T-helper 1 cell (primary cell): ENCODE results near the gene DDX39A.
A peak's percentile ranks its signal among the peaks of the same experiment; 100 is the strongest.
"Not testable (repeated sequence)": the region's sequence is repeated elsewhere in the genome, so short reads cannot be mapped to it uniquely, and the experiment has no call there.

Experiments used
- DNase-seq, 5 donors: peaks; one replicate each; pipeline ENCODE4 v3.0.0-alpha.2; 2012 to 2020

The DDX39A gene

DNA sequence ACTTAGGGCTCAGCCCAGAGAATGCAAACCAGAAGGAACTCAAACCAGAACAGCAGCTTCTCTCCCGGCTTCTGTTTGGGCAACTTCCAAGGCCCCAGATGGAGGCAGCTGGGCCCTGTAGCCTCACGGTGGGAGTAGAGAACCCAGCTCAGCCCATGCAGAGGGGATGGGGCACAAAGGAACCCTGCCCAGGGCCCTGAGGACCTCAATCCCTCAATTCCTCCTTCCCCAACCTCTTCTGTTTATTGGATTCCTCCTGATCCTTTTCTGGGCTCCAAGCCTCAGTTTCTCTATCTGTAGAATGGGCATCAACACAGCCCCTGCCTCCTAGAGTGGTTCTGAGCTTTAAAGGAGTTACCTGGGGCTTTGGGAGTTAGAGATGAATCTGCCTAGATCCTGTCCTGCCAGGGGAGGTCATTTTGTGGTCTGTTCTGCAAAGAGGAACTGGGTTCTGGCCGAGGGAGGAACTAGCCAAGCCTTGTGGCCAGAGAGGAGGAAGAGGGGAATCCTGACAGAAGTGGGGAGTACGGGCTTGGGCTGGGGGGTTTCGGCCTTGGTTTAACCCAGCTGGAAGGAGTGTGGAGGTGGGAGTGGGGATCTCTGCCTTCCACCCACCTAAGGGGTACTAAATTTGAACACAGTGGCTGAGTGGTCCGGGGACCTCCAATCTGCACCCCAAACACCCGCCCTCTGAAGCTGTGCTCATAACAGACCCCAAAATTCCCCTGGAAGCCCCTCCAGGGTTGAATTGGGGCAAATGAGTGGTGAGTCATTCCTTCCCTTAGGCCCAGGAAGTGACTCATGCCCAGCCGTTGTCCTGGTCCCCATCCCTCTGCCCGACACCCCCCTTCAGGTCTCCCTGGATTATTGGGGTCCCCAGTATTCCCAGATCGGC is 35.2 kb downstream of the DDX39A start:
- peak in 4 of 5 donors; percentile 46 to 62 (median 52) for DNase-seq

DNA sequence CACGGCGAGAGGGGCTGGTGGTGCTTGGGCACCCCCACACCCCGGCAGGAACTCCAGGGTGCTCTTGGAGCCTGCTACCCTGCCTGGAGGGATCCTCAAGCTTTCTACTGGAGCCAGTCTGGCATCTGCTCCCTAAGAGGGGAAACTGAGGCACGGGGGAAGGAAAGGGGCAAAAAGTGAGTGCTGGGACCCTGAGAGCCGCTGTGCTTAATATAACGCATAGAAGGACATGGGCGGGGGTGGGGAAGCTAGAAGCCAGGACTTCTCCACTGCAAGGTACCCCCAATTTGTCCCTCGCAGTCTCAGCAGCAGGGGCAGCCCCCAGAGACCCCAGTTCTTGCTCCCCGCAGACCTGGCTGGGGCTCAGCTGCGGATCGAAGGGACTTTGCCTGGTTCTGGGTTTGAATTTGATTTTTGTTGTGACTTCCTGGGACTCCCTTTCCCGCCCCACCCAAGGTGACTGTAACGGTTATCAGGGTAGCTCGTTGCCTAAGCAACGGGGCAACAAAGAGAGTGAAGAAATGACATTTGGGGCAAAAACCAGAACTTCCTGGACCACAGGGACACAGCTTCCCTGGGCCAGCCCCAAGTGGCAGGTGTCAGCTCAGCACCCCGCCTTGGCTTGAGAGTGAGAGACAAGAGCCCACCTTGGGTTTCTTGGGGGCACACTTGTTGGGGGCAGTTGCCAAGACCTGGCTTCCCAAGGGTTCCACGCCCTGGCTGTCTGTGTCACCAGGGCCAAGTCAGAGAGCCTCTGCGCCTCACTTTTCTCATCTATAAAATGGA is 37.3 kb downstream of the DDX39A start:
- peak; percentile 59 to 88 (median 72) for DNase-seq

DNA sequence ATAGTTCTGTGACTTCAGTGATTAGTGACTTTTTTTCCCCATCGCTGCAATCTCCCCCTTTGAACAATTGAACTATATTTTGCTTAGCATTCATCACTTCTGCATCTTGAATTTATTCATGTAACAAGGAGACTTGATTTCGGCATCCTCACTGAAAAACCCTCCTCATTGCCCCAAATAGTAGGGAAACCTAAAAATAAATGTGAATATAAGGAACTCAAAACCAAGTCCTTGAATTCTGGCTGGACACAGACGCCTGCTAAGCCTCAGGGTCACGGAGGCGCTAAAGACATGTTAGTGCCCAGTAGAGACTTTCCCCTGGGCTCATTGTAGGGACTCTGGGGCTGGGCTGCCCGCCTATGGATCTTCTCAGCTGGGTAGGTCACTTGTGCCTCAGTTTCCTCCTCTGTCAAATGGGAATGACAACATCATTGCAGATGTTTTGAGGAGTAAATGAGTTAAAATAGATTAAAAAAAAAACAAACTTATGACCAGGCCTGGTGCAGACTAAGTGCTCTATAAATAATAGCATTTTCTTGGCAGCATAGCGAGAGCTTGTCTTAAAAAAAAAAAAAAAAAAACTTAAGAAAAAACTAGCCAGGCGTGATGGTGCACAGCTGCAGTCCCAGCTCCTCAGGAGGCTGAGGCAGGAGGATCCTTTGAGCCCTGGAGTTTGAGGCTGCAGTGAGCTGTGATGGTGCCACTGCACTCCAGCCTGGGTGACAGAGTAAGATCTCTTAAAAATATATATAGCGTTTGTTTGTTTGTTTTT is 39.7 kb downstream of the DDX39A start:
- no peak for DNase-seq

DNA sequence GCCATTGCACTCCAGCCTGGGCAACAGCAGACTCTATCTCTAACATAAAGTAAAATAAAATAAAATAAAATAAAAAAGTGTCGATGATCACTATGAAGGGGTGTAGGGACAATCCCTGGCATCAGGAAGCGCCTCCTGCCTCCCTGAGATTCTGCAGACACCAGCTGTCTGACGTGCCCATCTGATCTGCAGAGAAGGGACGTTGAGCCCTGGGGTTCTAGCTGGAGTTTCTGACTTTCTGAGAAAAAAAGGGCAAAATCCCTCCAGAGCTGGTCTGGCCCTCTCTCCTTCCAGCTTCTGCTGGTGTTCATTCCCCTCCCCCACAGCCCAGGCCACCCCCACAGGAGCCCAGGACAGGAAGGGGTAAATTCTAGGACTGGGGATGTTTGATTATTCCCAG is 40.3 kb downstream of the DDX39A start:
- no peak for DNase-seq

DNA sequence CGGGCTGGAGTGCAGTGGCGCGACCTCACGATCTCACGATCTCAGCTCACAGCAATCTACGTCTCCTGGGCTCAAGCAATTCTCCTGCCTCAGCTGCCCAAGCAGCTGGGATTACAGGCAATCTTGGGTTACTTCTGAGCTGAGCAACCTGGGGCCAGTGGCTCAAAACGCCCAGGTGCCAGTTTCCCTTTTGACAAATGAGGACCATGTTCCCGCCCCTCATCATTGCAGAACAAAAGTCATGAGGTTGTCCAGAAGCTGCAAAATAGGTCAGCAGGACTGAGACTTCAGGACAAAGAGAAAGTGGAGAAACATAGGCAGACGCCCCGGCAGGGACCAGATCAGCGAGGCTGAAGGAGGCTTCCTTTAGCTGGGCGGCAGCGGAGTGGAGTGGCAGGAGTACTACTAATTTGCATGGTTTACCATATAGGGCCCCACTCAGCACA is 41.2 kb downstream of the DDX39A start:
- DNase-seq: no peak

DNA sequence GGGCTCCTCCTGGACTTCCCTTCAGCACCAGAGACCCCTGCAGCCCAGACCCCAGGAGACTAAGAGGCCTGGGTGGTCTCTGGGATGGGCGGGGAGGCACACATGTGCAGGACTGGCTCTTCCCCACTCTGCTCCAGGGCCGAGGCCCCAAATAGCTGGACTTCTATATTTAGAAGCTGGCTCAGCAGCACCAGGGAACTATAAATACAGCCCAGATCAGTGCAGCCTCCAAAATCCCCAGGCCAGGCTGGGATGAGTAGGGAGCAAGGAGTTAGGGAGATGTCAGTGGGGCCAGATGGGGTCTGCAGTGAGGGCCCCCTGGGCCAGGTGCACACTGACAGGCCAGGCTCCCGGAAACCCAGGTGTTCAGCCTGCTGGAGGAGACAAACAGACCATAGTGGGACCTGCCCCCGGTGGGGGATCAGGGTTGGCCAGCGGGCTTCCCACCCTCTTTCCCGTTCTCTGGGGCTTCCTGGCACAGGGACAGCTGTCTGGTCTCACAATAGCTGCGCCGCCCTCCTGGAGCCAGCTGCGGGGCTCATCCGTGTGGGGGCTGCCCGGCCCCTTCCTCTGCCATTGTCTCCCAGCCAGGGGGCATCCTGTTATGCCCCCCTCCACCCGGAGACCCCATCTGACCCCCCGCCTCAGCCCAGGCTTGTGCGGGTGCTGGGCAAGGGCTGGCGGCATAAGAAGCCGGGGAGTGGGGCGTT is 43.4 kb downstream of the DDX39A start:
- no peak for DNase-seq

DNA sequence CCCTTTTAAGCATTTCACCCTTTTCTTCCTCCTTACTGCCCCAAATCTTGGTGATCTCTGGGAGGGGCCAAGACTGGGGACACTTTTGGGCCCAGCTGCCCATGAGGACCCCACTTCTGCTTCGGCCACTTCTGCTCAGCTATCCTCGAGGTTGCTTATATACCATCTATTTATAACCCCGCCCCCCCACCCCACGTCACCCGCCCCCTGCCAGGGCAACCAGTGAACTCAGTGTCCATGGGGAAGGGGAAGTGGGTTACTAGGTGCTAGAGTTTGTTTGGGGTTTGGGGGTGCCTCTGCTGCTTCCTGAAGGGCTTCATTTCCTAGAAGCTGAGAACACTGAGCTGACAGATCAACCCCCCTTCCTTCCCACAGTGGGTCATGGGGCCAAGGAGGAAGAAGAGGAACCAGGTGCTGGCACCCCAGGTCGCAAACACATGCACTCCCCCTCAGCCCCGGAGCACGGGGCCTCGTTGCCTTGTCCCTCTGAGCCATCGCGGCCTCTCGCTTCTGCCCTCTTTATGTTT is 44.0 kb downstream of the DDX39A start:
- DNase-seq: peak; percentile 68 to 92 (median 79)

DNA sequence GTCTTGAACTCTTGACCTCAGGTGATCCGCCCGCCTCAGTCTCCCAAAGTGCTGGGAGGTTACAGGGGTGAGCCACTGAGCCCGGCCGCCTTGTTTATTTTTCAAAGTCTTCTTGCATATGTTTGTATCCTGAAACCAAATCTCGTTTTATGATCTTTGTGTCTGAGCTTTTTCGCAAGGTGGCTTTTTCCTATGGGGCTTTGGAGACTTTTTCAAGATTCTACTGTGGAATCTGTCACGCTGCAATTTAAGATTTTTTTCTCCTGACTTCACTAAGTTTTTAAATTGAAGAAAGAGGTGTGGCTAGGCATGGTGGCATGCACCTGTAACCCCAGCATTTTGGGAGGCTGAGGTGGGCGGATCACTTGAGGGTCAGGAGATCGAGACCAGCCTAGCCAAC is 44.8 kb downstream of the DDX39A start:
- DNase-seq: not testable (repeated sequence)

DNA sequence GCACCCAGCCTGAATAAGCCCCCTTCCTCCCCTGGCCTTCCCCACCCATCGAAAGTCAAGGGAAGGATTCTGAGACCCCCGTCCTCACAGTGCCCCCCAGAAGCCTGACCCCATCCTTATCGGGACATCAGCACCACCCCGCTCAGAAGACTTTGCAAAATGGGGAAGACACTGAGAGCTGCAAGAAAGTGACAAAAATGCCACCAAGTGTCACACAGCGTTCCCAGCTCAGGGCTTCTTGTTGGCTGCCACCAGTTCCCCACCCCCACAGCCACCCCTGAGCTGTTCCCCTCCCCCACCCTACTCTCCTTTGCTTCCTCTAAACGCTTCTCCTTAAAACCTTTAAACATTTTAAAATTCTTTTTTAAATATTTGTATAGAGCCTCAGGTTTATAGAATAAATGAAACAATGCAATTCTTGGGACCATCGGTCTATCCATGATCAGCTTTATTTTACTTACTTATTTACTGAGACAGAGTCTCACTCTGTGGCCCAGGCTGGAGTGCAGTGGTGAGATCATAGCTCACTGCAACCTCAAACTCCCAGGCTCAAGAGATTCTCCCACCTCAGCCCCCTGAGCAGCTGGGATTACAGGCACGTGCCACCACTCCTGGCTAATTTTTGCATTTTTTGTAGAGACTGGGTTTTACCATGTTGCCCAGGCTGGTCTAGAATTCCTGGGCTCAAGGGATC is 46.6 kb downstream of the DDX39A start:
- not testable (repeated sequence) for DNase-seq

DNA sequence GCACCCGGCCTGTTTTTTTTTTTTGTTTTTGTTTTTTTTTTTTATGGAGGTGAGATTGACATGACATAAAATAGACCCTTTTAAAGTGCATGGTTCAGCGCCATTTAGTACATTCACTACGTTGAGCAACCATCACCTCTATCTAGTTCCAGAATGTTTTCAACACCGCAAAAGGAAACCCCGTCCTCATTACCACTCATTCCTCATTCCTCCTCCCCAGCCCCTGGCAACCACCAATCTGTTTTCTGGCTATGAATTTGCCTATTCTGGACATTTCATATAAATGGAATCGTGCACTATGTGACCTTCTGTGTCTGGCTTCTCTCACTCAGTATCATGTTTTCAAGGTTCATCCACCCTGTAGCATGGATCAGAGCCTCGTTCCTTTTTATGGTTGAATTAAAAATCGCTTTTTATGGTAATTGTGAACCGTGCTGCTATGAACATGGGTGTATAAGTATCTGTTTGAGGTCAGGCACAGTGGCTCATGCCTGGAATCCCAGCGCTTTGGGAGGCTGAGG is 47.8 kb downstream of the DDX39A start:
- DNase-seq: no peak

DNA sequence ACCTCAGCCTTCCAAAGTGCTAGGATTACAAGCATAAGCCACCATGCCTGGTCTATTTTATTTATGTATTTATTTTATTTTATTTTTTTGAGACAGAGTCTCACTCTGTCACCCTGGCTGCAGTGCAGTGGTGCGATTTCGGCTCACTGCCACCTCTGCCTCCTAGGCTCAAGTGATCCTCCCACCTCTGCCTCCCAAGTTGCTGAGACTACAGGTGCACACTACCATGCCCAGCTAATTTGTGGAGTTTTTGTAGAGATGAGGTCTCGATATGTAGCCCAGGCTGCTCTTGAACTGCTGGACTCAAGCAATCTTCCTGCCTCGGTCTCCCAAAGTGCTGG is 48.2 kb downstream of the DDX39A start:
- DNase-seq: no peak

DNA sequence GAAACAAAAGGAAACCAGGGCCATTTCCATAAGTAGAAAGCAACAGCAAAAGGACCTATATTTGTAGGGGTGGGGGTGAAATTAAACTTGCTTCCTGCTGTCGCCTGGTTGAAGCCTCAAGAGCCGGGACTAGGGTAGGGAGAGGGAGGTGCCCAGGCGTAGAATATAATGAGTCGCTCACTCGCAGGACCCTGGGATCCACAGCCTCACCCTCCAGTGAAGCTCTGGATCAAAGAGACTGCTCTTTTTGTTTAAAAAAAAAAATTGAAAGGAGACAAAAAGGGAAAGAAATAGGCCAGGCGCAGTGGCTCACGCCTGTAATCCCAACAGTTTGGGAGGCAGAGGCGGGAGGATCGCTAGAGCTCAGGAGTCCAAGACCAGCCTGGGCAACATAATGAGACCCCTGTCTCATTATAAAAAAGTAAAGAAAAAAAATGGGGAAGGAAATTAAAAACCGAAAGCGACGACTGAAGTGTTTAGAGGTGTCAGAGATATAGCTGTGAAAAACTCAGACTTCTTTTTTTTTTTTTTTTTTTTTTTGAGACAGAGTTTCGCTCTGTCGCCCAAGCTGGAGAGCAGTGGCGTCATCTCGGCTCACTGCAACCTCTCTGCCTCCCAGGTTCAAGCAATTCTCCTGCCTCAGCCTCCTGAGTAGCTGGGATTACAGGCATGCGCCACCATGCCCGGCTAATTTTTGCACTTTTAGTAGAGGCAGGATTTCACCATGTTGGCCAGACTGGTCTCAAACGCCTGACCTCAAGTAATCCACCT is 48.8 kb downstream of the DDX39A start:
- DNase-seq: peak; percentile 48 to 77 (median 64)

DNA sequence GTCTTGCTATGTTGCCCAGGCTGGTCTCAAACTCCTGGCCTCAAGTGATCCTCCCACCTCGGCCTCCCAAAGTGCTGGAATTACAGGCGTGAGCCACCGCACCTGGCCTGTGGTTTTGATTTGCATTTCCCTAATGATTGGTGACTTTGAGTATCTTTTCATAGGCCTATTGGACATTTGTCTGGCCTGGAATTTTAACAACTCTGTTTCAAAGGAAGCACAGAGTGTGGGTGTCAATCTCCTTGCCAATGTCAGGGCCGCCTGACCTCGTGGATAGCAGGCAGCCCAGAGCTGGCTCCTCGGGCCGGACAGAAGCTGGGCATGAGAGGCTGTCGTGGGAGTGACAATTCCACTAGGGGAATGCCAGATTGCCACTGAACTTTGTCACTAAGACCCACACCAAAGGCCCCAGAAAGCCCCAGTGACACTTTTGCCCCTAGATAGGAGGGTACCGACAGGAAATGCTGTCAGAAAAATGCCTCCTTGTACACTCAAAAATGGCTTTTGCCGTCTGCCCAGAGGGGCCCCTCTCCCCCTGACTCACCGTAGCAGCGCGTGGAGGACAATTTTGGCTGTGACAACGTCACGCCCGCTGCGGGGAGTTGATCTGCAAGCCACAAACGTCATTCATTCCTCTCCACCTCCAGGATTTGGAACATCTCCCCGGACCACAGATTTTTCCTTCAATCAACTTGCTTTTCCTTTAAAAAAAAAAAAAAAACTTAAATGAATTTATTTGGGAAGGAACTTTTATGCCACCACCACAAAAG is 49.6 kb downstream of the DDX39A start:
- DNase-seq: peak; percentile 74 to 88 (median 84)

DNA sequence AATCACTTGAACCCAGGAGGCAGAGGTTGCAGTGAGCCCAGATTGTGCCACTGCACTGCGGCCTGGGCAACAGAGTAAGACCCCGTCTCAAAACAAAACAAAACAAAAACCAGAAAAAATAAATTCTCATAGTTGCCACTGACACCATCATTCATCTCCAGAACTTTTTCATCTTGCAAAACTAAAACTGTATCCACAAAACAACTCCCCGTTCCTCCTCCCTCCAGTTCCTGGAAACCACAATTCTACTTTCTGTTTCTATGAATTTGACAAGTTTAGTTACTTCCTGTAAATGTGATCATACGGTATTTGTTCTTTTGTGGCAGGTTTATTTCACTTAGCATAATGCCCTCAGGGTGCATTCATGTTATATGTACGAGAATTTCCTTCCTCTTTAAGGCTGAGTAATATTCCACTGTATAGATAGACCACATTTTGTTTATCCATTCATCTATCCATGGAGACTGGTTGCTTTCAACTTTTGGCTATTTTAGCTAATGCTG is 51.1 kb downstream of the DDX39A start:
- DNase-seq: peak in 1 of 5 donors; percentile 86

DNA sequence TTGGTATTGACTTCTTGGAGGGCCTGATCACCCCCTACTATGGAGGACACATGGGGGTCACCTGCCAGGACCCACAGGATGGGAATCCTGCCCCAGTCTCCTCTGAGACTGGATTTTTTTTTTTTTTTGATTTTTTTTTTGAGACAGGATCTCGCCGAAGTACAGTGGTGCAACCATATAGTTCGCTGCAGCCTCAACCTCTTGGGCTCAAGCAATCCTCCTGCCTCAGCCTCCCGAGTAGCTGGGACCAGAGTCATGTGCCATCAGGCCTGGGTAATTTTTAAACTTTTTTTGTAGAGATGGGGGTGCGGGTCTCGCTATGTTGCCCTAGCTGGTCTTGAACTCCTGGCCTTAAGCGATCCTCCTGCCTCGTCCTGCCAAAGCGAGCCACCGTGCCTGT is 52.1 kb downstream of the DDX39A start:
- no peak for DNase-seq

DNA sequence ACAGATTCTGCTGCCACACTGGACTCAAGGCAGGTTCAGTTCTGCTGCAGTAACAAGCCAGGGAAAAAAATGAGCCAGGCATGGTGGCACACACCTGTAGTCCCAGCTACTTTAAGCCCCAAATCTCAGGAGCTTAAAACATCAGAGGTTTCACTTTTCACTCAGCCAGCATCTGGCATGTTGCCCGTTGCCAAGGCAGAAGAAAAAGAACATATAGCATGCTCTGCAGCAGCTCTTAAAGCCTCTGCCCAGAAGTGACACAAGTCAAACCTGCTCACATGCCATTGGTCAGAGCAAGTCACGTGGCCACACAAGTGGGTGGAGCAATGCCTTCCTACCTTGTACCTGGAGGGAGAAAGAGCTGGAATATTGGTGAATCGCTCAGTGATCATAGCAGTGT is 52.6 kb downstream of the DDX39A start:
- peak; percentile 75 to 90 (median 84) for DNase-seq

DNA sequence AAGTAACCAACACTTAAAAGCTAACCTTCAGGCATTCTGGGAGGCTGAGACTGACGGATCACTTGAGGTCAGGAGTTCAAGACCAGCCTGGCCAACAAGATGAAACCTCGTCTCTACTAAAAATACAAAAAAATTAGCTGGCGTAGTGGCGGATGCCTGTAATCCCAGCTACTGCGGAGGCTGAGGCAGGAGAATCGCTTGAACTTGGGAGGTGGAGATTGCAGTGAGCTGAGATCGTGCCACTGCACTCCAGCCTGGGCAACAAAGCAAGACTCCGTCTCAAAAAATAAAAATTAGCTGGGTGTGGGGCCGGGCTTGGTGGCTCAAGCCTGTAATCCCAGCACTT is 55.1 kb downstream of the DDX39A start:
- DNase-seq: not testable (repeated sequence)

DNA sequence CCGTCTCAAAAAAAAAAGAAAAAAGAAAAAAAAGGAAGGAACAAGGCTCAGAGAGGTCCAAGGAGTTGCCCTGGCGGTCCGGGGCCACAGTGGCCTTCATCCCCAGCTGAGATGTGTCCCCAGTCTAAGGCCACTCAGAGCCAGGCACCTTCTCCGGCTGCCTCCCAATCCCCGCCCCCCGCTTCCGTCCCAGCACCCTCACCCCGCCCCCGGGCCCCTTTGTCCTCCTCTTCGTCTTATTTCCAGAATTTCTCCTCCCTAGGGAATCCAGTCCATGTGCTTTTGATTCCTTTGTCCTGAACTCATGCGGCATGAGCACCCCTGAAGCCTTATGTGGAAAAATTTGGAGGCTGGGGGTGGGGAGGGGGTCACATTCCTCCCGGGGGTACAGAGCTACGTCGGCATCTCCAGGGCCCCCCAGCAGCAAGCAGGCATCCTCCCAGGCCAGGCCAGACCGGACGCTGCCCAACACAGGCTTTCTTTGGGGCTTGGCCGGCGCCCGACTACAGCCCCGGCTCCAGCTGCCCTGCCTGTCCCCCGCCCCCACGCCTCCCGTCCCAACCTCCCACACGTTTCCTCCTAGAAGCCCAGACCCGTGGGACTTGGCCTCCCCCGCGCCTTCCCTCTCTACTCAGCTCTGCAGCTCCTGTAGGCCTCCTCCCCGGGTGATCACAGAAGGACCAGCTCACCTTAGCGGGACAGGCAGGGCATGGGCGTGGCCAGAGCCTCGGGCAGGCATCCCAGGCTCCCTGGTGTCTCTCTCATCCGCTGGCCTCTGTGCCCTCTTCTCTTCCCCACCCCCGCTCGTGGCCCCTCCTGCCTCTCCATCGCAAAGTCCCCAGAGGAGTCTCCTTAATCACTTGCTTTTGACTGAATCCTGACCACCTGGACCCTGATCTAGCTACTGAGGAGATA is 55.7 kb downstream of the DDX39A start:
- DNase-seq: peak in 2 of 5 donors; percentile 43 to 57
